NK-92 (cell line): Measurements from ENCODE around the gene OR1L4.

Source experiments
- DNase-seq: peaks from one replicate; lab custom pipeline; 2025; ENCODE audit not compliant: unreplicated experiment; lab: John Stamatoyannopoulos, UW

The OR1L4 gene

GRCh38 chr9:122723690-122724089 lies at the start of gene OR1L4:
Gene OR1L4 (plus strand): TSS chr9:122723990. CDS start chr9:122723990, 0 bp downstream.
- DNase-seq, result no peak

- no peak for DNase-seq
These were observed 38.9 kb upstream of the OR1L4 start for GRCh38 chr9:122684851-122685250.

GRCh38 chr9:122695696-122696095 lies 28.1 kb upstream of the OR1L4 start:
- DNase-seq, result no peak

DNA sequence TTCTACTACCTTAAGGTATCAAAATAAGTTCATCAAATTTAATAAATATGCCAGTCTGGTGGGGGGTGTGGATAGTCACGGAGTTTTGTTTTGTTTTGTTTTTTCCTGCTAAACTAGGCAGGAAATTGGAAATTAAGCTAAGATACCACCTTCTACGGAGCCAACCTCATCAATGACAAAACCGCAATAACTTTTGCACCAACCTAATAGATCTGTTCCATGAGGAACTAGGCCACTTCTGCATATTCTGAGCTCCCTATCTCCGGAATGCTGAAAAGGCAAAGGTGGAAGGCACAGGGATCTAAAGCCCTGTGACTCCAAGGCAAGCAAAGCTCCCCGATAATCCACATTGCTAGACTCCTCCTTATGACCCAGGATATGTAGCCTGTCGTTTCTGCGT lies 5.8 kb upstream of the OR1L4 start:
- DNase-seq, result no peak

DNA sequence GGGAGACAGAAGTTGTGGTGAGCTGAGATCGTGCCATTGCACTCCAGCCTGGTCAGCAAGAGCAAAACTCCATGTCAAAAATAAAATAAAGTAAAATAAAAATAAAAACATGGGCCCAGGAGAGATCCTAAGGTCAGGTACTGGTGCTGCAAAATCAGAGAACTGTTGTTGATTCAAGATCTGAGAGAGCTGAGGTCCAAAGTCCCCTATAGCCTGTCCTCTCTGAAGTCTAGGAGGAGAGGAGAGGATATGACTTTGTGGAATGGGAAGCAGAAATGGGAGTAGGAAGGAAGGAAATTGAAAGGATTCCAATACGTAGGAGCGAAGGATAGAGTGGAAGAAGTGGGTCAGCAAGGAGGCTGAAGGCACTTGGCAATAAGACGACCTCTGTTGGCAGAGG lies 4.6 kb upstream of the OR1L4 start:
- DNase-seq, result no peak

DNA sequence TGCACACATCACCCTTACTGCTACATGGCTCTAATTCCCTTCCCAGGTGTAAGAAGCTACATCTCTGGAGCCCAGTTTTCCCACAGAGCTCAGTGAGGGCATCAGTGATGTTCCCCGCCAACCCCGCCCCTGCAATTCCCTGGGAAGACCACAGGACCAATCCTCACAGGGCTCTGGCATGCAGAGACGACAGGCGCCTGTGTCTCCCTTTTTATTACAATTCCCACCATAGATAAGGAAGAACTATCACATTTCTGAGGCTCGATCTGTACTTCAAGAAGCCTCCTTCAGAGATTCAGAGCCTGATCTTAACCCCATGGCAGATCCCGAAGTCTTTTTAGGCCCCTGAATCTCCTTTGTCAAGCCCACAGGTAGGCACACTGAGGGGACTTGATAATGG lies 18.2 kb downstream of the OR1L4 start, which contains the start of gene OR1L6:
Gene OR1L6, plus strand, starts transcription at position 301 of the 400 bp plus-strand sequence. CDS start 7,545 bp downstream, outside the sequence.
- DNase-seq, result no peak

DNA sequence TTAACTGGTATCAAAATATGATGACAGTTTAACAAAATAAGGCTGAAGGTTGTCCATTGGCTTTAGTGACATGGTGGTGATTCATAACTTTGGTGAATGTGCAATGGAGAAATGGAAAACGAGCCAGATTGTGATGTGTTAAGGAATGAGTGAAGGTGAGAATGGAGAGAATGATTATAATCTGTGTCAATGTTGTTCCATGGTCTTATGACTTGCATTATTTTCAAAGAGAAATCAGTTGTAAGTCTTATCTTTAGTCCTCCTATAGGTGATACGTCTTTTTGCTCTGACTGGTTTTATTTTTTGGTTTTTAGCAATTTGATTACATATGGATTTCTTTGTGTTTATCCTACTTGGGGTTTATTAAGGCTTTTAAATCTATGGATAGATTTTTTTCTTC lies 31.0 kb downstream of the OR1L4 start:
- DNase-seq, result no peak

GRCh38 chr9:122767817-122768216 lies 44.0 kb downstream of the OR1L4 start:
- no peak for DNase-seq
